RWPE2 (cell line): Measurements from ENCODE around the gene ALDH3B2.

Source experiments
- ATAC-seq: fragments of 200-7000 bp; cut with Tn5 transposase; 3 replicates; pipeline ENCODE4 v1.9.1; 2021; ENCODE audit warnings: low read depth
- DNase-seq: peaks from one replicate; pipeline ENCODE4 v3.0.0-alpha.2; 2020; ENCODE audit warnings: low spot score
- H3K27ac ChIP-seq: fragments of 450-650 bp; 2 replicates; pipeline ENCODE4 v1.5.1; 2017; ENCODE audit warnings: mild to moderate bottlenecking; ENCODE audit not compliant: poor library complexity, severe bottlenecking
- H3K27me3 ChIP-seq: fragments of 250-450 bp; sonication (Bioruptor Pico); 2 replicates; pipeline ENCODE4 v1.5.1; 2021; ENCODE audit warnings: mild to moderate bottlenecking, moderate library complexity; ENCODE audit not compliant: insufficient read depth, poor library complexity, severe bottlenecking
- H3K36me3 ChIP-seq: fragments of 250-450 bp; sonication (Bioruptor Pico); 2 replicates; pipeline ENCODE4 v1.5.1; 2020; ENCODE audit warnings: low read depth, mild to moderate bottlenecking, moderate library complexity
- H3K4me1 ChIP-seq: fragments of 250-450 bp; sonication (Bioruptor Pico); 2 replicates; pipeline ENCODE4 v1.5.1; 2021; ENCODE audit warnings: mild to moderate bottlenecking, moderate library complexity; ENCODE audit not compliant: insufficient read depth, poor library complexity, severe bottlenecking
- H3K4me3 ChIP-seq: fragments of 250-450 bp; sonication (Bioruptor Pico); 2 replicates; pipeline ENCODE4 v1.5.1; 2021; ENCODE audit warnings: mild to moderate bottlenecking, moderate library complexity; ENCODE audit not compliant: severe bottlenecking
- H3K9me3 ChIP-seq: fragments of 250-450 bp; sonication (Bioruptor Pico); 2 replicates; pipeline ENCODE4 v1.5.1; 2021; ENCODE audit warnings: mild to moderate bottlenecking, moderate library complexity; ENCODE audit not compliant: severe bottlenecking
- TF ChIP-seq, protein P1 (sequence below): fragments of 450-650 bp; IDR thresholded peaks from one replicate; pipeline ENCODE4 v1.5.1; 2017; ENCODE audit warnings: mild to moderate bottlenecking, moderate library complexity; ENCODE audit not compliant: poor library complexity, severe bottlenecking

The ALDH3B2 gene

GRCh38 chr11:67680696-67681470 is 6.5 kb upstream of the ALDH3B2 start:
- Histone ChIP-seq H3K4me3 (no peak overlapping the region), H3K4me1 (peaks cover 10% of the 10 kb centered on the region), H3K27ac (no peak overlapping the region), H3K27me3 (no peaks in the 10 kb centered on the region), H3K36me3 (no peaks in the 10 kb centered on the region), H3K9me3 (no peaks in the 10 kb centered on the region)
- DNase-seq (no peak), ATAC-seq (no peak)
- TF ChIP-seq, protein P1, sequence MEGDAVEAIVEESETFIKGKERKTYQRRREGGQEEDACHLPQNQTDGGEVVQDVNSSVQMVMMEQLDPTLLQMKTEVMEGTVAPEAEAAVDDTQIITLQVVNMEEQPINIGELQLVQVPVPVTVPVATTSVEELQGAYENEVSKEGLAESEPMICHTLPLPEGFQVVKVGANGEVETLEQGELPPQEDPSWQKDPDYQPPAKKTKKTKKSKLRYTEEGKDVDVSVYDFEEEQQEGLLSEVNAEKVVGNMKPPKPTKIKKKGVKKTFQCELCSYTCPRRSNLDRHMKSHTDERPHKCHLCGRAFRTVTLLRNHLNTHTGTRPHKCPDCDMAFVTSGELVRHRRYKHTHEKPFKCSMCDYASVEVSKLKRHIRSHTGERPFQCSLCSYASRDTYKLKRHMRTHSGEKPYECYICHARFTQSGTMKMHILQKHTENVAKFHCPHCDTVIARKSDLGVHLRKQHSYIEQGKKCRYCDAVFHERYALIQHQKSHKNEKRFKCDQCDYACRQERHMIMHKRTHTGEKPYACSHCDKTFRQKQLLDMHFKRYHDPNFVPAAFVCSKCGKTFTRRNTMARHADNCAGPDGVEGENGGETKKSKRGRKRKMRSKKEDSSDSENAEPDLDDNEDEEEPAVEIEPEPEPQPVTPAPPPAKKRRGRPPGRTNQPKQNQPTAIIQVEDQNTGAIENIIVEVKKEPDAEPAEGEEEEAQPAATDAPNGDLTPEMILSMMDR: no peak

- ATAC-seq (no peak), DNase-seq (no peak)
These were observed 780 bp upstream of the ALDH3B2 start for GRCh38 chr11:67675058-67675747.

GRCh38 chr11:67673902-67674301 is 521 bp downstream of the ALDH3B2 start:
- no peak overlapping the region for H3K4me3 ChIP-seq
- no peaks in the 10 kb centered on the region for H3K36me3 ChIP-seq
- no peaks in the 10 kb centered on the region for H3K9me3 ChIP-seq
- ATAC-seq (no peak), DNase-seq (no peak)
- H3K27ac ChIP-seq: no peak overlapping the region
- TF ChIP-seq, protein P1: no peak
- peaks cover 8% of the 10 kb centered on the region for H3K4me1 ChIP-seq
- no peaks in the 10 kb centered on the region for H3K27me3 ChIP-seq

More at GRCh38 chr11:67675058-67675747, 780 bp upstream of the ALDH3B2 start:
- no peaks in the 10 kb centered on the region for H3K27me3 ChIP-seq
- H3K4me1 ChIP-seq: peaks cover 8% of the 10 kb centered on the region
- H3K27ac ChIP-seq: no peak overlapping the region
- TF ChIP-seq, protein P1: no peak
- no peaks in the 10 kb centered on the region for H3K36me3 ChIP-seq
- no peak overlapping the region for H3K4me3 ChIP-seq
- H3K9me3 ChIP-seq: no peaks in the 10 kb centered on the region

DNA sequence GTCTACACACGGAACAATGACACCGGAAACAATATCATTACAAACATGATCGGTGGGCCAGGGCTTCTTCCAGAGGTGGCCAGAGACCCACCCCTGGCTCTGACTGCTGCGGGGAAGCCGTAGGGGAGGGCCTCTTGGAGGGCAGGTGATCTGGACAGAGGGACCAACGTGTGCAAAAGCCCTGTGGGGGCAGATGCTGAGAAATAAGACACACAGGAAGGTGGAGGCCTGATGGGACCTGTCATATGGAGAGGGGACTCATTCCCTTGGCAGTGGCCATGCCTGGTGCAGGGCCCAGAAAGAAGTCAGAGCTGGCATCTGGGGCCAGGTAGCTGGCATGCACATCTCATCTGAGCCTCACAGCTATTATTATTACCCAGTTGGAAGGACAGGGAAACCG is 1.1 kb downstream of the ALDH3B2 start:
- Histone ChIP-seq H3K27ac (no peak overlapping the region), H3K27me3 (no peaks in the 10 kb centered on the region), H3K9me3 (no peaks in the 10 kb centered on the region), H3K4me3 (no peak overlapping the region), H3K4me1 (peaks cover 8% of the 10 kb centered on the region), H3K36me3 (no peaks in the 10 kb centered on the region)
- TF ChIP-seq, protein P1: no peak
- DNase-seq (no peak), ATAC-seq (no peak)

- H3K9me3 ChIP-seq: no peaks in the 10 kb centered on the region
- TF ChIP-seq, protein P1: no peak
- H3K27ac ChIP-seq: no peak overlapping the region
- no peak for DNase-seq
- H3K27me3 ChIP-seq: no peaks in the 10 kb centered on the region
- H3K4me1 ChIP-seq: peaks cover 8% of the 10 kb centered on the region
- H3K4me3 ChIP-seq: no peak overlapping the region
- ATAC-seq: no peak
- H3K36me3 ChIP-seq: no peaks in the 10 kb centered on the region
These were observed 3.3 kb downstream of the ALDH3B2 start for GRCh38 chr11:67671211-67671520.
